Liver (tissue), 9 donors: Measurements from ENCODE around the gene RALY. TPM values are rescaled to one million over a fixed set of nuclear protein-coding genes. Genes with fewer than 3 reads are reported as not detected.

Experiments
- DNase-seq: peaks from one replicate; pipeline ENCODE4 v3.0.0-alpha.2; 2017; ENCODE audit warnings: low spot score
- H3K27ac ChIP-seq, 2 donors: one replicate each; pipeline ENCODE4 v1.7.0; 2013; ENCODE audit warnings: inconsistent platforms in 2 of 2, low read length in 2 of 2, control low read depth in 1 of 2, low read depth in 1 of 2, mild to moderate bottlenecking in 1 of 2
- H3K27me3 ChIP-seq, 4 donors: one replicate each; pipeline versions ENCODE4 v1.6.1 to v1.7.0; 2013; ENCODE audit warnings: low read length in 3 of 4, inconsistent platforms in 1 of 4, mild to moderate bottlenecking in 1 of 4, moderate library complexity in 1 of 4; ENCODE audit not compliant: control insufficient read depth in 4 of 4, insufficient read depth in 4 of 4
- H3K36me3 ChIP-seq, 4 donors: one replicate each; pipeline versions ENCODE4 v1.6.1 to v1.7.0; 2013; ENCODE audit warnings: low read length in 3 of 4, mild to moderate bottlenecking in 3 of 4, low read depth in 1 of 4, moderate library complexity in 1 of 4; ENCODE audit not compliant: control insufficient read depth in 4 of 4, insufficient read depth in 3 of 4
- H3K4me1 ChIP-seq, 4 donors: one replicate each; pipeline versions ENCODE4 v1.6.1 to v1.7.0; 2013; ENCODE audit warnings: low read length in 3 of 4, mild to moderate bottlenecking in 3 of 4, moderate library complexity in 1 of 4; ENCODE audit not compliant: control insufficient read depth in 4 of 4, insufficient read depth in 4 of 4
- H3K4me3 ChIP-seq, 3 donors: one replicate each; pipeline versions ENCODE4 v1.6.1 to v1.7.0; 2013; ENCODE audit warnings: low read length in 3 of 3, control low read depth in 1 of 3, low read depth in 1 of 3, mild to moderate bottlenecking in 1 of 3
- H3K9ac ChIP-seq, 2 donors: one replicate each; pipeline ENCODE4 v1.7.0; 2013; ENCODE audit warnings: low read length in 2 of 2, mild to moderate bottlenecking in 2 of 2, moderate library complexity in 2 of 2, control low read depth in 1 of 2, low read depth in 1 of 2
- H3K9me3 ChIP-seq, 4 donors: one replicate each; pipeline versions ENCODE4 v1.6.1 to v1.7.0; 2013; ENCODE audit warnings: low read length in 3 of 4; ENCODE audit not compliant: control insufficient read depth in 4 of 4
- ATF3 ChIP-seq: IDR thresholded peaks from 2 replicates; pipeline ENCODE4 v1.6.1; 2016; ENCODE audit warnings: antibody characterized with exemption
- EGR1 ChIP-seq, 2 donors: IDR thresholded peaks; 2 replicates each; pipeline ENCODE4 v1.6.1; 2016 to 2018; ENCODE audit warnings: antibody characterized with exemption in 2 of 2, low read depth in 2 of 2
- FOXA1 ChIP-seq: IDR thresholded peaks from 2 replicates; pipeline ENCODE4 v1.6.1; 2016; ENCODE audit warnings: antibody characterized with exemption
- FOXA2 ChIP-seq: IDR thresholded peaks from 2 replicates; pipeline ENCODE4 v1.6.1; 2016; ENCODE audit warnings: antibody characterized with exemption
- GABPA ChIP-seq, 2 donors: IDR thresholded peaks in 1 of 2; conservative IDR thresholded peaks in 1 of 2; 2 replicates each; pipeline ENCODE4 v1.6.1; 2016; ENCODE audit warnings: antibody characterized with exemption in 2 of 2, mild to moderate bottlenecking in 1 of 2, moderate library complexity in 1 of 2
- HNF4A ChIP-seq, 2 donors: conservative IDR thresholded peaks; 2 replicates each; pipeline ENCODE4 v1.6.1; 2016; ENCODE audit warnings: antibody characterized with exemption in 2 of 2, mild to moderate bottlenecking in 2 of 2
- HNF4G ChIP-seq: IDR thresholded peaks from 2 replicates; pipeline ENCODE4 v1.6.1; 2016; ENCODE audit warnings: antibody characterized with exemption
- JUND ChIP-seq, 2 donors: IDR thresholded peaks; 2 replicates each; pipeline ENCODE4 v1.6.1; 2016; ENCODE audit warnings: antibody characterized with exemption in 2 of 2
- NR2F2 ChIP-seq: IDR thresholded peaks from 2 replicates; pipeline ENCODE4 v1.6.1; 2016; ENCODE audit warnings: antibody characterized with exemption
- RAD21 ChIP-seq, 2 donors: IDR thresholded peaks; 2 replicates each; pipeline ENCODE4 v1.6.1; 2016; ENCODE audit warnings: antibody characterized with exemption in 2 of 2, mild to moderate bottlenecking in 2 of 2
- RXRA ChIP-seq, 2 donors: IDR thresholded peaks; 2 replicates each; pipeline ENCODE4 v1.6.1; 2017 to 2018; ENCODE audit warnings: antibody characterized with exemption in 2 of 2, mild to moderate bottlenecking in 1 of 2
- TAF1 ChIP-seq: conservative IDR thresholded peaks from 2 replicates; pipeline ENCODE4 v1.6.1; 2016; ENCODE audit warnings: antibody characterized with exemption, mild to moderate bottlenecking
- YY1 ChIP-seq: IDR thresholded peaks from 2 replicates; pipeline ENCODE4 v1.6.1; 2016; ENCODE audit warnings: antibody characterized with exemption, mild to moderate bottlenecking
- ZBTB33 ChIP-seq: IDR thresholded peaks from 2 replicates; pipeline ENCODE4 v1.6.1; 2016; ENCODE audit warnings: antibody characterized with exemption
- WGBS: extraction: QIAGEN DNeasy Blood & Tissue Kit; methylation state at CpG from one replicate; pipeline ENCODE4 v1.1.7; 2013; 5-methylcytosine and 5-hydroxymethylcytosine counted together
- polyA plus RNA-seq, 2 donors: library from polyadenylated mRNA; stranded (reverse) in 1 of 2; unstranded in 1 of 2; fragments of 200-250 nt in 1 of 2; fragments of >200 nt in 1 of 2; fragmentation: Nextera tagmentation in 1 of 2; extraction: Ambion mirVana in 1 of 2; gene quantifications; one replicate each; pipeline versions ENCODE4 v1.2.1 to v1.2.3, GENCODE V29; 2013 to 2015
- total RNA-seq, 2 donors: library from RNA; depleted of rRNA; stranded (reverse); fragments of >200 nt; gene quantifications; one replicate each; pipeline ENCODE4 v1.2.3, GENCODE V29; 2014
- TF ChIP-seq, protein P1 (sequence below): IDR thresholded peaks from 2 replicates; pipeline ENCODE4 v1.6.1; 2016; ENCODE audit warnings: antibody characterized with exemption
- TF ChIP-seq, protein P2 (sequence below): fragments of 150-350 bp; IDR thresholded peaks from 2 replicates; pipeline ENCODE4 v1.5.1; 2017; ENCODE audit warnings: improper control_type of control experiment, low read depth, low read length; ENCODE audit not compliant: missing input control
- donor health status: healthy.
- donor health status: healthy.
- donor health status: healthy.
- donor health status: healthy.
- donor health status: healthy.

RALY gene
- total and polyA plus RNA-seq, 4 donors: 23.1 to 47.4 (median 33.3) TPM

DNA sequence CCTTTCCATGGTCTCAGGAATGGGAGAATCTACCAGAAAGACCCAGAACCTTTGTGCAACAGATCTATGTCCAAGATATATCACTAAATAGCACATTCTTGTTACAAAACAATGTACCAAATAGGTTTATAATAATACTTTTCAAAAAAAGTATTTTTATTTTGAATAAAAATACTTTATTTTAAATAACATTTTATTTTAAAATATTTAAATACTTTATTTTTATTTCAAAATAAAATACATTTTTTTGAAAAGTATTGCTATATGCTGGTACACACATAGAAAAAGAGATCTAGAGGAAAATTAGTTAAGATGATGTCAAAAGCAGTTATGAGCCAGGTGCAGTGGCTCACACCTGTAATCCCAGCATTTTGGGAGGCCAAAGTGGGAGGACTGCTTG is 16.8 kb upstream of the RALY start (continued):
- TF ChIP-seq, protein P1, sequence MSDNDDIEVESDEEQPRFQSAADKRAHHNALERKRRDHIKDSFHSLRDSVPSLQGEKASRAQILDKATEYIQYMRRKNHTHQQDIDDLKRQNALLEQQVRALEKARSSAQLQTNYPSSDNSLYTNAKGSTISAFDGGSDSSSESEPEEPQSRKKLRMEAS: no peak
- TF ChIP-seq FOXA2: no peak

GRCh38 chr20:33977535-33977934 is 16.2 kb upstream of the RALY start:
- no peak overlapping the region for H3K9ac ChIP-seq
- H3K4me3 ChIP-seq: no peak overlapping the region
- H3K9me3 ChIP-seq: no peaks in the 10 kb centered on the region
- 78% methylated on average over 2 of the region's 2 CpGs for WGBS
- no peak overlapping the region for H3K27ac ChIP-seq
- H3K36me3 ChIP-seq: no peaks in the 10 kb centered on the region
- no peaks in the 10 kb centered on the region for H3K4me1 ChIP-seq
- no peak for TF ChIP-seq FOXA2
- TF ChIP-seq, protein P1: no peak
- TF ChIP-seq ATF3: no peak
- TF ChIP-seq JUND (IDR thresholded peaks at IDR 0.05): no peak
- TF ChIP-seq RAD21 (IDR thresholded peaks at IDR 0.05): no peak
- DNase-seq: no peak
- no peaks in the 10 kb centered on the region for H3K27me3 ChIP-seq

GRCh38 chr20:33979094-33979493 is 14.6 kb upstream of the RALY start:
- TF ChIP-seq ZBTB33 (no peak), HNF4G (no peak), GABPA (IDR thresholded peaks at IDR 0.05 in 1 of 2, conservative IDR thresholded peaks at IDR 0.05 in 1 of 2) (no peak), TAF1 (no peak), JUND (IDR thresholded peaks at IDR 0.05) (no peak)
- TF ChIP-seq, protein P2, sequence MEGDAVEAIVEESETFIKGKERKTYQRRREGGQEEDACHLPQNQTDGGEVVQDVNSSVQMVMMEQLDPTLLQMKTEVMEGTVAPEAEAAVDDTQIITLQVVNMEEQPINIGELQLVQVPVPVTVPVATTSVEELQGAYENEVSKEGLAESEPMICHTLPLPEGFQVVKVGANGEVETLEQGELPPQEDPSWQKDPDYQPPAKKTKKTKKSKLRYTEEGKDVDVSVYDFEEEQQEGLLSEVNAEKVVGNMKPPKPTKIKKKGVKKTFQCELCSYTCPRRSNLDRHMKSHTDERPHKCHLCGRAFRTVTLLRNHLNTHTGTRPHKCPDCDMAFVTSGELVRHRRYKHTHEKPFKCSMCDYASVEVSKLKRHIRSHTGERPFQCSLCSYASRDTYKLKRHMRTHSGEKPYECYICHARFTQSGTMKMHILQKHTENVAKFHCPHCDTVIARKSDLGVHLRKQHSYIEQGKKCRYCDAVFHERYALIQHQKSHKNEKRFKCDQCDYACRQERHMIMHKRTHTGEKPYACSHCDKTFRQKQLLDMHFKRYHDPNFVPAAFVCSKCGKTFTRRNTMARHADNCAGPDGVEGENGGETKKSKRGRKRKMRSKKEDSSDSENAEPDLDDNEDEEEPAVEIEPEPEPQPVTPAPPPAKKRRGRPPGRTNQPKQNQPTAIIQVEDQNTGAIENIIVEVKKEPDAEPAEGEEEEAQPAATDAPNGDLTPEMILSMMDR: no peak
- Histone ChIP-seq H3K4me3 (no peak overlapping the region), H3K27me3 (no peaks in the 10 kb centered on the region), H3K36me3 (no peaks in the 10 kb centered on the region), H3K9ac (no peak overlapping the region), H3K4me1 (no peaks in the 10 kb centered on the region), H3K27ac (no peak overlapping the region), H3K9me3 (no peaks in the 10 kb centered on the region)
- DNase-seq: no peak
- 88% methylated on average over 2 of the region's 2 CpGs for WGBS

DNA sequence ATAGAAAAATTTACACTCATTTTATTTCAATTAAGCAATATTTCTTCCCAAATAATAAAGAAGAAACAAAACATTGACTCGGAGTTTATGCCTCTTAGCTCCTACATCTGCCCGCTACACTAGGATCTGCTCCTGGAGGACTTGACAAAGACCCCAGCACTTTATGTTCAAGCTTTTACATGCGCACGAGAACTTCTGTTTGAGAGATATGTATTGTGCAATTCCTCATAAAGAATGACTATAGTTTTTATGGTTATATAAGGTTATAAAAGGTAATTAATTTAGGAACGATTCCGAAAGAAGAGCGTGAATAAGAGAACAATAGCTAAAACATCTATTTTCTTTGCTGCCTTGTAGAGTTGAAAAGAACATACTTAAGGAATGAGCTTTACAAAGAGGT is 12.4 kb upstream of the RALY start:
- no peaks in the 10 kb centered on the region for H3K36me3 ChIP-seq
- DNase-seq: no peak
- H3K27me3 ChIP-seq: no peaks in the 10 kb centered on the region
- H3K9ac ChIP-seq: no peak overlapping the region
- no peak overlapping the region for H3K4me3 ChIP-seq
- no peaks in the 10 kb centered on the region for H3K9me3 ChIP-seq
- 90% methylated on average over 7 of the region's 7 CpGs for WGBS
- H3K4me1 ChIP-seq: no peaks in the 10 kb centered on the region
- no peak overlapping the region for H3K27ac ChIP-seq
- TF ChIP-seq FOXA1 (no peak), GABPA (IDR thresholded peaks at IDR 0.05 in 1 of 2, conservative IDR thresholded peaks at IDR 0.05 in 1 of 2) (no peak), ZBTB33 (no peak), FOXA2 (no peak), JUND (IDR thresholded peaks at IDR 0.05) (no peak), NR2F2 (no peak), RAD21 (IDR thresholded peaks at IDR 0.05) (no peak), YY1 (no peak), EGR1 (IDR thresholded peaks at IDR 0.05; ENCODE audit: low read depth in 2 of 2) (no peak), ATF3 (no peak), RXRA (IDR thresholded peaks at IDR 0.05) (no peak), TAF1 (no peak), HNF4A (conservative IDR thresholded peaks at IDR 0.05) (no peak)
- TF ChIP-seq, protein P1: no peak
- TF ChIP-seq, protein P2: no peak
